Hindlimb muscle (tissue), 1 donor: ENCODE data around the gene NAXE. TPM values are rescaled to one million over a fixed set of nuclear protein-coding genes. Genes with fewer than 3 reads are reported as not detected.

Source experiments
- polyA plus RNA-seq: library from polyadenylated mRNA; unstranded; fragments of 120-200 nt; gene quantifications from one replicate; pipeline ENCODE4 v1.2.1, GENCODE V29; 2013; ENCODE audit not compliant: insufficient read length

The NAXE gene
- polyA plus RNA-seq, 1 donor, result 26.1 TPM

Other genes starting within 250 kb of the NAXE start
- gene RHBG, start 222.6 kb upstream of the NAXE start, polyA plus RNA-seq, result 0.22 TPM
- gene MEF2D, start 91.0 kb upstream of the NAXE start, polyA plus RNA-seq, result 102 TPM
- gene IQGAP3, start 19.2 kb upstream of the NAXE start, polyA plus RNA-seq, result 6.7 TPM
- 0.80 TPM for gene TTC24, start 12.1 kb upstream of the NAXE start, polyA plus RNA-seq
- gene GPATCH4, start 9.7 kb downstream of the NAXE start, polyA plus RNA-seq, result 26.3 TPM
- 0.43 TPM for gene HAPLN2, start 27.6 kb downstream of the NAXE start, polyA plus RNA-seq
- 0.88 TPM for gene BCAN, start 50.3 kb downstream of the NAXE start, polyA plus RNA-seq
- gene NES, start 85.6 kb downstream of the NAXE start, polyA plus RNA-seq, result 1,095 TPM
- 314 TPM for gene CRABP2, start 113.8 kb downstream of the NAXE start, polyA plus RNA-seq
- 22.2 TPM for gene METTL25B, start 136.7 kb downstream of the NAXE start, polyA plus RNA-seq
- gene ISG20L2, start 137.0 kb downstream of the NAXE start, polyA plus RNA-seq, result 24.0 TPM
- 64.6 TPM for gene MRPL24, start 149.3 kb downstream of the NAXE start, polyA plus RNA-seq
- gene HDGF, start 159.9 kb downstream of the NAXE start, polyA plus RNA-seq, result 142 TPM
- 64.9 TPM for gene PRCC, start 175.8 kb downstream of the NAXE start, polyA plus RNA-seq
- gene SH2D2A, start 225.1 kb downstream of the NAXE start, polyA plus RNA-seq, result 0.49 TPM